Embryonic facial prominence (tissue), 1 donor: ENCODE results near the gene PM20D1.

Experiments
- DNase-seq: peaks from one replicate; pipeline ENCODE4 v3.0.0-alpha.2; 2016; ENCODE audit errors: extremely low spot score

Gene PM20D1

DNA sequence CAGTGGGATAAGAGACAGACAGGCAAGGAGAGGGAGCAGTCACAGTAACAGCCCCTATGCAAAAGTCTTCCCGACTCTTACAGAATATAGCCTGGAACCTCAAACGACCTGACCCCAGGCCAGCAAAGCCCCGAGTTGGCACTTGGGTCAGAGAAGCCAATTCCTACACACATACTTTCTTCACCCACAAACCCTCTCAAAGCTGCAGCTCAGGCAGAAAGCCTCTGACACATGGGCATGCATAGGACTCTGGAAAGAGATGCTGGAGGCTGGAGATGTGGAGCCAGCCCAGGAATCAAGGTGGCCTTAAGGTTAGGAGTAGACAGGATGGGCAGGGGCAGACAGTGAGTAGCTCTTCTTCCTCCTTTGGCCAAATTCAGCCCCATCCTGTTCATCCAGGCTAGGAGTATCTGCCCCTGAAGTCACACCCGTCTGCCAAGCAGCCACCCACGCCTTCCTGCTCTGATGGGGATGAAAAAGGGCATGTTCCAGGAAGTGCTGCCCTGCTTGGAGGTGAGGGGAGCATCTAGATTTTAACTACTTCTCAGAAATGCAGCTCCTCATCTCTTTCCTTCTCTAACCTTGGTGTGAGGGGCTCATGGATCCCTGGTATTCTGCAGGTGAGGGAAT is 44.7 kb downstream of the PM20D1 start:
- no peak for DNase-seq

GRCh38 chr1:205804605-205805004 is 45.3 kb downstream of the PM20D1 start:
- no peak for DNase-seq

- DNase-seq: no peak
Measured at GRCh38 chr1:205803986-205804385, 45.9 kb downstream of the PM20D1 start.

DNA sequence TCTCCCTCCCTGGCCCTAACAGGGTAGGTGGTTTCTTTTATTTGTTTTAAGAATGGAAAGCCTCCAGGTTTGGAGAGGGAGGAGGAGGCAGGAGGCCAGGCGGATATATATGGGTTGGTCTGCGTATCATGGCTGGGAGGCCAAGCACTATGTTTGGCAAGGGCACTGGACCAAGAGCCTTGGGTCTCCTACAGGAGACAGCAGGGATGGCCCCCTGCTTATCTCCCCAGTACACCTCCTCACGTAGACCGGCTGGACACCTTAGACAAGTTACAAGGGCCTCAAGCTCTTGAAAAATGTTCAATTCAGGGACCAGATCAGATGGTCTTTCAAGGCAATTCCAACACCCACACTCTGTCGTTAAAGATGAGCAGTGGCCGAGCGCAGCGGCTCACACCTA is 47.9 kb downstream of the PM20D1 start:
- DNase-seq: no peak

DNA sequence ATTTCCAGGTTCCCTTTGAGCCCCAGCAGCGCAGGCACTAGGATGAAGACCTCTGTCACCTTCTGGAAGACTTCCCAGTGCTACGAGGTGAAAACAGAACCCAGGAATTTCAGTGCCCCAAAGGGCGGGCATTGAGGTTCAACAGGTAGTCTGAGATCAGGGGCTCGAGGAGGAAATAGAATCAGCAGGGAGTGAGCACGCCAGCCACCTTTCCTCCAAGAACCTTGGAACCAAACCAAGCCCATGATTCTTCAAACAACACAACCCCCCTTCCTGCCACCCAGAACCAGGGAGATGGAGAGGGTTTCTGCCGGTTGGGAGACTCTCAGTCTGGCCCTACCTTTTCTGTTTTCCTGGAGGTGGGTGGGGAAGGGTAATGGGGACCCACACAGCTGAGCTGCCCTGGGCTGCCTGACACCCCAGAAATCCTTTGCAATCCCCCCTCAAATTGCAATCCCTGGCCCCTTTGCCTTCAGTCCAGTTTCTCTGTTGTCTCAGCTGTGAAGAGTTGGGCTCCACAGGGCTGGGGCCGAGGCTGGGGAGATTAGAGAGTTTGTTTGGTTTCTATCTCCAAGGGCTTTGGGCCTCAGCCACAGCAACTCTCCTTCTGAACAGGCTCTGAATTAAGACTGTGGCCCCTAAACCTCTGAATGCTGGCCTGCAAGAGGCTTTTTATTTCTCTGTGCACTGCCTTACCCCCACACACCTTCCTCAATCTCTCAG is 48.8 kb downstream of the PM20D1 start:
- no peak for DNase-seq

- no peak for DNase-seq
Measured at GRCh38 chr1:205800427-205800826, 49.5 kb downstream of the PM20D1 start.

DNA sequence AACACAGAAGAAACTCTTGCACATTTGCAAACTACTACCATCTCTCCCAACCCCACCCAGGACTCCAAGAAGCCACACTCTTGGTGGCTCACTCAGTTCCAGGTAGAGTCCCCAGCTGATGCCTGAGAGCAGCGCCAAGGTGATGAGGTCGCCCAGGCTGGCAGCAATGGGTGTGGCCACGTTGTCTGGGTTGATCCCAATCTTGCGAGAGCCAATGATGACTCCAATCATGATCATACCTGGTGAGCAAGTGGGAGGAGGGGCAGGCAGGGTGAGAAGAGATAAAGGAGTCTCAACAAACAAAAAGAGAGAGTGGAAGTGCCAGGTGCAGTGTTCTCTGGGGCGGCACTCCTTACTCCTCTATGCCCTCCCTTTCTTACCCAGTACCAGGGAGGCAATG is 51.4 kb downstream of the PM20D1 start:
- no peak for DNase-seq

DNA sequence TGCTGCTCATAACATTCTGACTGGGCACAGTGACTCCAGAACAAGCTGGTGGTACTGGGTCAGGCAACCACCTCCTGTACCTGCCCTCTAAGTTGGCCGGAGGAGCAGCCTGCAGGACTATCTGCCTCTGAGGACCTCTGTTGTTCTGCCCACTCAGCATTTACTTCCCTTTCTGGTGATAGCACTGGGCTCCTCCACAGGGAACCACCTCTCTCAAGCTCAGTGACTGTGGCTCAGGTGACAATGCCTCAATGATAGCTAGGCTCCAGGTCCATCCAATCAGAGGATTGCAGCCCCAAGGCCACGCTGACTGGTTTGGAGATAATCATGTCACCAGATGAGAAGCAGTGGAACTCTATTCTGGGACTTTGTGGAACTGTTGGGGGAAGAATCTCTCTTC is 52.8 kb downstream of the PM20D1 start:
- DNase-seq: no peak

GRCh38 chr1:205794011-205794730 is 55.8 kb downstream of the PM20D1 start:
- no peak for DNase-seq

DNA sequence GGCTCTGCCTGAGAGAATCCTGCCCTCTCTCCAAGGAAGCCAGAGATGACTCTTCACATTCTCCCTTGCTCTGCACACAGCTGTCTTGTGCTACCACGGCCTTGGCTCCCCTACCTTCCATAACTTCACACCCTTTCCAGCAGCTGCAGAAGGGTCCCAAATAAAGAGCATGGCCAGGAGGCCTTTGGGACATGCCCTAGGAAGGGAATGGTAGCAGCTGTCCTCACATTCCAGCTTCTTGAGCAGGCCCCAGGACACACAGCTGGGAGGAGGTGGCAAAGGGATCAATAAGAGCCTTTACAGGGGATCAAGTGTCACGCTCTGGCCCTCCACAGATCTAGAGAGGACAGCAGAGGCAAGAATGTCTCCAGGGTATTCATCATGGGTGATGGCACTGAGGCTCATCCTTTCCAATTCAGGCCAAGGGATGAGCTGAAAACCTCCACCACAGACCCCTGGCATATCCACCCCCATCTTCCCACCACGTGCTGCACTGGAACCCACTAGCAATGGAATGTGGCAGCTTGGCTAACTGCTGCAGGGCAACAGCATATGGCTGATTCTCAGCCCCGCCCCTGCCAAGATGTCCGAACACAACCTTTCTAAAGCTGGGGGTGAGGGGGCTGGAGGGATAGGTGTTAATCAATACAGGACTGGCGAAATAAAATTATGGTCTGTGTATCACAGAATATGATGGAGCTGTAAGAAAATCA is 56.8 kb downstream of the PM20D1 start:
- no peak for DNase-seq

DNA sequence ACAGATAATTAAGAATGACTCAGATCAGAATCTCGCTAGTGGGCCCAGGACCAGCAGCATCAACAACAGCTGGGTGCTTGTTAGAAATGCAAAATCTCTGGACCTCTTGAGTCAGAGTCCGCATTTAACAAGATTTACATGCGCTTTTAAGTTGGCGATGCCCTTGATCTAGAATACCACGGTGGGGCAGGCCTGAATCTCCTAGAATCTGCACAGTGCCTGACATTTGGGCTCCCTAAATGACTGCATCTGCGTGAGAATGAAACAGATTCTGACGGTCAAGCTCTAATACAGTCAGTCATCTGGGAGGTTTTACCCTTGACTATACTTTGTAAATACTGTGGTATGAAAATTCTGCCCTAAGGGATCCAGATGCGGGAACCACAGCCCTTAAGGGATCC is 57.5 kb downstream of the PM20D1 start:
- no peak for DNase-seq

DNA sequence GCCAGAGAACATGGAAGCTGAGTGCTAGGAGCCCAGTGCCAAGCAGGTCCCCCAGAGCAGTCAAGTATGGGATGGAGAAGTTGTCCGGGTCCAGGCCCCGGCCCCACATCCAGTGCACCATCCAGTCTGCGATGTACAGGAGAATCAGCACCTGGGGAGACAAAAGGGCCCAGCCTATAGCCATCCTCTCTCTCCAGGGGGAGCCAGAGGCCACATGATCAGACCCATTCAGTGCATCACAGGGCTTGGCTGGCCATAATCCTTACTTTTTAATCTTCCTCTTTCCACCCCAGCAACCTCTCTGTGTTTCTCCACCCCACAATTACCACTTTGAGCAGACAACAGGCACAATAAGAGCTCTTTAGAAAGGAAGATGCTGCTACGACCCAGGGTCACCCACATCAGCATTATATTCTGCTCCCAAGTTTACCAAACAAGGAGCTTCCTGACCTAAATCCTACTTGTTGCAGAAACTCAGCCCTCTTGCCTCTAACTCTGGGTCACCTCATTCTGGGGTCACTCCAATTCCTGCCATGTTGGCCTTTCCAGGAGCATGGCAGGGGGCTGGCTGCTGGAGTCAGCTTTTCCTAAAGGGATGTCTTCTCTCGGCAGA is 58.3 kb downstream of the PM20D1 start:
- no peak for DNase-seq

GRCh38 chr1:205787287-205787916 is 62.5 kb downstream of the PM20D1 start:
- DNase-seq: no peak

- DNase-seq: no peak
Measured at GRCh38 chr1:205786601-205787000, 63.3 kb downstream of the PM20D1 start.

GRCh38 chr1:205785446-205785845 is 64.5 kb downstream of the PM20D1 start:
- DNase-seq: no peak

- DNase-seq: no peak
Measured at GRCh38 chr1:205783904-205784303, 66.0 kb downstream of the PM20D1 start.

GRCh38 chr1:205783433-205783795 is 66.5 kb downstream of the PM20D1 start:
- no peak for DNase-seq

DNA sequence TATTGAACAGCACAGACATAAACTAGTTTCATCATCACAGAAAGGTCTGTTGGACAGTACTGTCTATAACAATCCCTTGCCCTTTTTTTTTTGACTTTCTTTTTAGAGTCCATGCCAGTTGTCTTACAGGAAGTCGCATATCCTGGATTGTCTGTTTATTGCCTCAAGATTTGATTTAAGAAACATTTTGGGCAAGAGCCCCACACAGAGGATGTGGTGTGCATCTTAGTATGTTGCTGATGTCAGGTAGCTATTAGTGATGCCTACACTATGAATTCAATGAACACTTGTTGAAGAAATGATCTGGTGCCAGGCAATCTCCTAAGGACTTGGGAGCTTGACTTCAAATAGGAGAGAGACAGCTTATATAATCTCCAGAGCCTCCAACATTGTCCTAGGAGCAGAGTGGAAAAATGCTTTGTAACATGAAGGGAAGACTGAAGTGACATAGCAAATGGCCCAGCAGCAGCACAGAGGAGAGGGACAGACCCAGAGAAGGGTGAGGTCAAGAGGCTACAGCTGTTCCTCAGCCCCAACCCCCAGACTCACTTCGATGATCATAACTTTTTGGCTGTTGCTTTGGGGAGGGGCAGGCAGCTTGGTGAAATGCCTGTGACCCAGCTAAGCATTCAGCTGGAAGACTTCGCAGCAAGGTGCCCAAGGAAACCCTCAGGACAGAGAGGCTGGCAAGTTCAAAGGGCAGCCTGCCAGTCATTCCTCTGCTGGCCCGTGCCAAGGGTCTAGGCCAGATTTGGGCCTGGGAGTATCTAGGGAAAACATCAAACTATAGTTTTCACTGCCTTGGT is 67.1 kb downstream of the PM20D1 start:
- no peak for DNase-seq

DNA sequence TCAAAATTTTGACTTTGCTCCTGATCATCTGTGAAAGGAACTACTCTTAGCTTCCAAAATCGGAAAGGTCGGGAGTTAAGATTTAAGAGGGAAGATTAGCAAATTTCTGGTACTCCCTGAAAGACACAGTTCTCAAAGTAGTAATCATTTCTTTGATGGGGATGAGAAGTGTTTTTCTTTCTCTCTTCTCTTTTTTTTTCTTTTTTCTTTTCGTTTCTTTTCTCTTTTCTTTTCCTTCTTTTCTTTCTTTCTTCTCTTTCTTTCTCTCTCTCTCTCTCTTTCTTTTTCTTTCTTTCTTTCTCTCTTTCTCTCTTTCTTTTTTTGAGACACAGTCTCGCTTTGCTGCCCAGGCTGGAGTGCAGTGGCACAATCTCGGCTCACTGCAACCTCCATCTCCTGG is 69.6 kb downstream of the PM20D1 start:
- no peak for DNase-seq
